Measurements from ENCODE around the gene PITPNC1.

The PITPNC1 gene

GRCh38 chr17:67353929-67354574 lies 23.0 kb upstream of the PITPNC1 start:
- Histone ChIP-seq H3K27ac (ENCODE audit: low read length) (no peak overlapping the region), H3K27me3 (ENCODE audit: low read depth, low read length) (no peaks in the 10 kb centered on the region), H3K36me3 (ENCODE audit: control insufficient read depth in 1 of 2, insufficient read depth in 2 of 2, low read length in 2 of 2) (peaks cover 33 to 47% of the 10 kb centered on the region in 2 donors), H3K4me1 (ENCODE audit: control insufficient read depth in 1 of 2, insufficient read depth in 2 of 2, low read length in 2 of 2) (peaks cover 0 to 3% of the 10 kb centered on the region in 2 donors), H3K9me3 (ENCODE audit: control insufficient read depth in 1 of 2, low read length in 2 of 2) (no peaks in the 10 kb centered on the region), H3K4me3 (ENCODE audit: low read depth in 1 of 2, low read length in 2 of 2) (no peak overlapping the region)

- Histone ChIP-seq H3K4me3 (ENCODE audit: low read depth in 1 of 2, low read length in 2 of 2) (no peak overlapping the region), H3K4me1 (ENCODE audit: control insufficient read depth in 1 of 2, insufficient read depth in 2 of 2, low read length in 2 of 2) (peaks cover 7 to 36% of the 10 kb centered on the region in 2 donors), H3K27me3 (ENCODE audit: low read depth, low read length) (no peaks in the 10 kb centered on the region), H3K36me3 (ENCODE audit: control insufficient read depth in 1 of 2, insufficient read depth in 2 of 2, low read length in 2 of 2) (peaks cover 25 to 31% of the 10 kb centered on the region in 2 donors), H3K9me3 (ENCODE audit: control insufficient read depth in 1 of 2, low read length in 2 of 2) (no peaks in the 10 kb centered on the region), H3K27ac (ENCODE audit: low read length) (no peak overlapping the region)
Observed at GRCh38 chr17:67358612-67359011, 18.5 kb upstream of the PITPNC1 start.

- Histone ChIP-seq H3K27ac (ENCODE audit: low read length) (no peak overlapping the region), H3K4me3 (ENCODE audit: low read depth in 1 of 2, low read length in 2 of 2) (no peak overlapping the region), H3K4me1 (ENCODE audit: control insufficient read depth in 1 of 2, insufficient read depth in 2 of 2, low read length in 2 of 2) (peaks cover 13 to 52% of the 10 kb centered on the region in 2 donors), H3K9me3 (ENCODE audit: control insufficient read depth in 1 of 2, low read length in 2 of 2) (no peaks in the 10 kb centered on the region), H3K36me3 (ENCODE audit: control insufficient read depth in 1 of 2, insufficient read depth in 2 of 2, low read length in 2 of 2) (peaks cover 11 to 26% of the 10 kb centered on the region in 2 donors), H3K27me3 (ENCODE audit: low read depth, low read length) (no peaks in the 10 kb centered on the region)
Observed at GRCh38 chr17:67359960-67360791, 16.9 kb upstream of the PITPNC1 start.

DNA sequence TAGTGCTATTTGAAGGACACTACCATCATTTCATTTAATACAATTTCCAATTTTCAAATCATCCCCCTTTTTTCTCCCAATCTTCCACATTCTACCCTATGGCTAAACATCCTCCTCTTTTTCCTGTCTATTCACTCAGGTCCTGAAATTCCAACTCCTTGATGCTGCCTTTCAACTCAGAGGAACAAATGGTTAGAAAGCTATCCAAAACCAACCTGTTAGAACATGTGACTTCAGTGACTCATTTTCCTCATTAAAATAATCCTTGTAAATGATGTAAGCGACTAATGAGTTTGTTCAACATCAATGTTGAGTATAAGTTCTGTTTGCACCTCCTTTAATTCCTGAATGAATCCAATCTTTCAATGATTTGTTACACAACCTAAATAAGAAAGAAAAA lies 16.2 kb upstream of the PITPNC1 start:
- Histone ChIP-seq H3K36me3 (ENCODE audit: control insufficient read depth in 1 of 2, insufficient read depth in 2 of 2, low read length in 2 of 2) (peaks cover 14 to 19% of the 10 kb centered on the region in 2 donors), H3K27ac (ENCODE audit: low read length) (no peak overlapping the region), H3K4me1 (ENCODE audit: control insufficient read depth in 1 of 2, insufficient read depth in 2 of 2, low read length in 2 of 2) (peaks cover 13 to 56% of the 10 kb centered on the region in 2 donors)

GRCh38 chr17:67362173-67362572 lies 14.9 kb upstream of the PITPNC1 start:
- Histone ChIP-seq H3K9me3 (ENCODE audit: control insufficient read depth in 1 of 2, low read length in 2 of 2) (no peaks in the 10 kb centered on the region), H3K27me3 (ENCODE audit: low read depth, low read length) (no peaks in the 10 kb centered on the region), H3K4me3 (ENCODE audit: low read depth in 1 of 2, low read length in 2 of 2) (no peak overlapping the region), H3K4me1 (ENCODE audit: control insufficient read depth in 1 of 2, insufficient read depth in 2 of 2, low read length in 2 of 2) (peaks cover 13 to 56% of the 10 kb centered on the region in 2 donors), H3K27ac (ENCODE audit: low read length) (no peak overlapping the region), H3K36me3 (ENCODE audit: control insufficient read depth in 1 of 2, insufficient read depth in 2 of 2, low read length in 2 of 2) (peaks cover 17 to 20% of the 10 kb centered on the region in 2 donors)

More for the DNA sequence above, 16.2 kb upstream of the PITPNC1 start:
- Histone ChIP-seq H3K4me3 (ENCODE audit: low read depth in 1 of 2, low read length in 2 of 2) (no peak overlapping the region), H3K27me3 (ENCODE audit: low read depth, low read length) (no peaks in the 10 kb centered on the region), H3K9me3 (ENCODE audit: control insufficient read depth in 1 of 2, low read length in 2 of 2) (no peaks in the 10 kb centered on the region)

- Histone ChIP-seq H3K36me3 (ENCODE audit: control insufficient read depth in 1 of 2, insufficient read depth in 2 of 2, low read length in 2 of 2) (peaks cover 8 to 15% of the 10 kb centered on the region in 2 donors), H3K27me3 (ENCODE audit: low read depth, low read length) (no peaks in the 10 kb centered on the region), H3K4me1 (ENCODE audit: control insufficient read depth in 1 of 2, insufficient read depth in 2 of 2, low read length in 2 of 2) (peaks cover 13 to 47% of the 10 kb centered on the region in 2 donors), H3K27ac (ENCODE audit: low read length) (peak overlapping the region; percentile 97), H3K9me3 (ENCODE audit: control insufficient read depth in 1 of 2, low read length in 2 of 2) (no peaks in the 10 kb centered on the region), H3K4me3 (ENCODE audit: low read depth in 1 of 2, low read length in 2 of 2) (peak overlapping the region; percentile 95 to 99)
Observed at GRCh38 chr17:67364847-67365737, 12.0 kb upstream of the PITPNC1 start.

- H3K36me3 ChIP-seq (ENCODE audit: control insufficient read depth in 1 of 2, insufficient read depth in 2 of 2, low read length in 2 of 2): peaks cover 2 to 9% of the 10 kb centered on the region in 2 donors
- peaks cover 7 to 41% of the 10 kb centered on the region in 2 donors for H3K4me1 ChIP-seq (ENCODE audit: control insufficient read depth in 1 of 2, insufficient read depth in 2 of 2, low read length in 2 of 2)
- H3K4me3 ChIP-seq (ENCODE audit: low read depth in 1 of 2, low read length in 2 of 2): peak overlapping the region; percentile 95 to 99
- no peaks in the 10 kb centered on the region for H3K27me3 ChIP-seq (ENCODE audit: low read depth, low read length)
- no peaks in the 10 kb centered on the region for H3K9me3 ChIP-seq (ENCODE audit: control insufficient read depth in 1 of 2, low read length in 2 of 2)
- peak overlapping the region; percentile 97 for H3K27ac ChIP-seq (ENCODE audit: low read length)
Observed at GRCh38 chr17:67365738-67366192, 11.3 kb upstream of the PITPNC1 start.

DNA sequence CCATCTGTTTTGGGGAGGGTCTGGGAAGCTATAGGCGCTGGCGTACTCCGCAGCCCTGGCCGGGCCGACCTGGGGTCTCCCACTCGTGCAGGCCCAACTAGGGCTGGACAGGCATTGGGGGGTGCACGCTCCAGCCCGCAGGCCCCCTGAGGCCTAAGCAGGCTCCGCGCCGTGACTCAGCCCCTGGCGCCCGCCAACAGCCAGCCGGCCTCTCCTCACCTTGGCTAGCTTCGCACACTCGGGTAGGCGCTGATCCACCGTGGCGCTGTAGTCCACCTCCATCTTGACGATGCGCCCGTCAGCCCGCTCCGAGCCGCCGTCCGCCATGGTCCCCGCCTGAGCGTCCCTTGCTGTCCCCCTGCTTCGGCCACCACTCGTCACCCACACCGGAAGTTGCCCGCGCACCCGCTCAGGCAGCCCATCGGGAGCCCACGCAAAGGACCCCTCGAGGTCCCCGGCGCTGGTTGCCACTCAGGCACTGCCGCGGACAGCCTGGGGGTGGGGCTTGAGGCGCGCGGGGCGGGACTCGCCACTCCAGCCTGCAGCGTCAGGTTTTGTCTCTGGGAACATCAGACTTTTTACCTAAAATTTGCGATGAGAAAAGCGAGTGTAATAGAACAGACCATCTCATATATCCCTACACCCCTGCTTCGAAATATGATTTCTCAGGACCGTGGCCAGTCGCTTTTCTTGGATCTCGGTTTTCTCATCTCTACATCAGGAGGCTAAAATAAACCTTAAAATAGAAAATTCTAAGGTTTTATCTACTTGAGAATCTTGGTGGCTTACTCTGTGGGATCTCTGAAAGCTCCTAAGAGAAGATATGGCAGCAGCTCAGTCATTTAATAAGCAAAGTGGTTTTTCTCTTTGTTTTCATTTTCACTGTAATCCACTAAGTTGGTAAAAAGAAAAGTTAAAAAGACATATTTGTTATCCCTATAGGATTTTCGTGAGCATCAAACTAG lies 10.6 kb upstream of the PITPNC1 start, which contains the start of gene PSMD12:
Gene PSMD12, minus strand, starts transcription at position 385 of the 965 bp plus-strand sequence. Its CDS starts 58 bp downstream, at position 327.
- peaks cover 6 to 40% of the 10 kb centered on the region in 2 donors for H3K4me1 ChIP-seq (ENCODE audit: control insufficient read depth in 1 of 2, insufficient read depth in 2 of 2, low read length in 2 of 2)
- H3K27ac ChIP-seq (ENCODE audit: low read length): peak within 1 kb of the TSS; percentile 97
- H3K36me3 ChIP-seq (ENCODE audit: control insufficient read depth in 1 of 2, insufficient read depth in 2 of 2, low read length in 2 of 2): peaks cover 0 to 9% of the 10 kb centered on the region in 2 donors
- no peaks in the 10 kb centered on the region for H3K27me3 ChIP-seq (ENCODE audit: low read depth, low read length)
- no peaks in the 10 kb centered on the region for H3K9me3 ChIP-seq (ENCODE audit: control insufficient read depth in 1 of 2, low read length in 2 of 2)
- H3K4me3 ChIP-seq (ENCODE audit: low read depth in 1 of 2, low read length in 2 of 2): peak within 1 kb of the TSS; percentile 95 to 99

GRCh38 chr17:67369676-67370075 lies 7.4 kb upstream of the PITPNC1 start:
- Histone ChIP-seq H3K36me3 (ENCODE audit: control insufficient read depth in 1 of 2, insufficient read depth in 2 of 2, low read length in 2 of 2) (peaks cover 0 to 9% of the 10 kb centered on the region in 2 donors), H3K27ac (ENCODE audit: low read length) (no peak overlapping the region), H3K27me3 (ENCODE audit: low read depth, low read length) (no peaks in the 10 kb centered on the region), H3K4me3 (ENCODE audit: low read depth in 1 of 2, low read length in 2 of 2) (no peak overlapping the region), H3K9me3 (ENCODE audit: control insufficient read depth in 1 of 2, low read length in 2 of 2) (no peaks in the 10 kb centered on the region), H3K4me1 (ENCODE audit: control insufficient read depth in 1 of 2, insufficient read depth in 2 of 2, low read length in 2 of 2) (peaks cover 0 to 10% of the 10 kb centered on the region in 2 donors)

GRCh38 chr17:67372751-67373150 lies 4.3 kb upstream of the PITPNC1 start:
- no peaks in the 10 kb centered on the region for H3K36me3 ChIP-seq (ENCODE audit: control insufficient read depth in 1 of 2, insufficient read depth in 2 of 2, low read length in 2 of 2)
- no peaks in the 10 kb centered on the region for H3K9me3 ChIP-seq (ENCODE audit: control insufficient read depth in 1 of 2, low read length in 2 of 2)
- H3K27me3 ChIP-seq (ENCODE audit: low read depth, low read length): no peaks in the 10 kb centered on the region
- no peak overlapping the region for H3K4me3 ChIP-seq (ENCODE audit: low read depth in 1 of 2, low read length in 2 of 2)
- H3K4me1 ChIP-seq (ENCODE audit: control insufficient read depth in 1 of 2, insufficient read depth in 2 of 2, low read length in 2 of 2): peaks cover 5 to 11% of the 10 kb centered on the region in 2 donors
- no peak overlapping the region for H3K27ac ChIP-seq (ENCODE audit: low read length)

Measured in muscle layer of duodenum (tissue), 2 donors.